Activated T-helper 1 cell treated with anti-CD3 and anti-CD28 coated beads, Interleukin-2, amount 50 U/mL, for 16 hours (primary cell): Measurements from ENCODE around the gene APOBEC2.
"Not testable (repeated sequence)": the region's sequence is repeated elsewhere in the genome, so short reads cannot be mapped to it uniquely, and the experiment has no call there.

ENCODE experiments used
- DNase-seq, 2 donors: peaks; one replicate each; pipeline ENCODE4 v3.0.0-alpha.2; 2020; ENCODE audit warnings: low read depth in 1 of 2, low spot score in 1 of 2

APOBEC2 gene

GRCh38 chr6:41053041-41053440 lies at the start of gene APOBEC2:
APOBEC2 (plus strand) TSS chr6:41053202; CDS start chr6:41053348, 146 bp downstream.
- DNase-seq, result no peak

GRCh38 chr6:41006217-41006616 lies 46.8 kb upstream of the APOBEC2 start:
- DNase-seq, result peak in 1 of 2 donors; percentile 9

DNA sequence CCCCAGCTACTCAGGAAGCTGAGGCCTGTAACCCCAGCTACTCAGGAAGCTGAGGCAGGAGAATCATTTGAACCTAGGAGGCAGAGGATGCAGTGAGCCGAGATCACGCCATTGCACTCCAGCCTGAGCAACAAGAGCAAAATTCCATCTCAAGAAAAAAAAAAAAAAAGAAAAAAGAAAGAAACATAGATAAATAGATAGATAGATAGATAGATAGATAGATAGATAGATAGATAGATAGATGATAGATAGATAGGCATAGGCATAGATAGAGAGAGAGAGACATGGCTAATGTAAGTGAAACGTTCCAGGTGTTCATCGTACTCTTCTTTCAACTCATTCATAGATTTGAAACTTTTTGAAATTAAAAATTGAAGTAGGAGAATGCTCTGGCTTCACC lies 46.0 kb upstream of the APOBEC2 start:
- not testable (repeated sequence) for DNase-seq

- DNase-seq, result no peak
Observed at GRCh38 chr6:41008011-41008410, 45.0 kb upstream of the APOBEC2 start.

GRCh38 chr6:41009669-41010068 lies 43.3 kb upstream of the APOBEC2 start:
- DNase-seq, result no peak

- no peak for DNase-seq
Observed at GRCh38 chr6:41011673-41012072, 41.3 kb upstream of the APOBEC2 start.

- DNase-seq, result no peak
Observed at GRCh38 chr6:41013466-41014153, 39.4 kb upstream of the APOBEC2 start.

DNA sequence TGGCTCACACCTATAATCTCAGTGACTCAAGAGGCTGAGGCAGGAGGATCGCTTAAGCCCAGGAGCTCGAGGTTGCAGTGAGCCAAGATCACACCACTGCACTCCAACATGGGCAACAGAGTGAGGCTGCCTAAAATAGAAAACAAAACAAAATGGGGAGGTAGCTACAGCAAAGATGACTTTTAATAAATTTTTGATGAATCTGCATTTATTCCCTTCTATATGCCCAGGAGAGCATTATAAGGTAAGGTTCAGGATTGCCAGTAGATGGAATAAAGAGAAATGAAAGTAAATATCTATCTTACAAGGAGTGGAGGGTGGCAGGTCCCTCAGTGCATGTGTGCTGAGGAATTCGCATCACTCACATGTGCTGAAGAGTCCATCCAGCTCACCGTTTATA lies 38.2 kb upstream of the APOBEC2 start:
- no peak for DNase-seq

DNA sequence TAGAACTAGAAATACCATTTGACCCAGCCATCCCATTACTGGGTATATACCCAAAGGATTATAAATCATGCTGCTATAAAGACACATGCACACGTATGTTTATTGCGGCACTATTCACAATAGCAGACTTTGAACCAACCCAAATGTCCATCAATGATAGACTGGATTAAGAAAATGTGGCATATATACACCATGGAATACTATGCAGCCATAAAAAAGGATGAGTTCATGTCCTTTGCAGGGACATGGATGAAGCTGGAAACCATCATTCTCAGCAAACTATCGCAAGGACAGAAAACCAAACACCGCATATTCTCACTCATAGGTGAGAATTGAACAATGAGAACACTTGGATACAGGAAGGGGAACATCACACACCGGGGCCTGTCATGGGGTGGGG lies 37.1 kb upstream of the APOBEC2 start:
- DNase-seq, result not testable (repeated sequence)

DNA sequence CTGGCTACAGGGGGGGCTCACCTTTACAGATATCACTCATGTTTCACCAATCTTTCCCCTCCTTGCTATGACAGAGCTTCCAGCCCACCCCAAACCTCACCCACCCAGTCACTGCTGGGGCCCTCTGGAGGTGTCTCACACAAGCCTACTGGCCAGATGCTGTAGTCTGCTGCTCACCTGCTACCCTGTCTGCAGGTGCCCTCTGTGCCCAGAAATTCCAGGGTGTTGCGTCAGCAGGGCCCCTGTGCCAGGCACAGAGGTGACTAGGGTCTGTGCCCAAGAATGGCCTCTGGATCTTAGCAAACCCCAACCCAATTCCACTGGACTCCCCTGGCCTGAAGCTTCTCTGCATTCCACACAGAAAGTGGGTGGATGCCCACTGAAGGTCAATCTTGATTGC lies 35.3 kb upstream of the APOBEC2 start:
- no peak for DNase-seq

GRCh38 chr6:41021832-41022231 lies 31.2 kb upstream of the APOBEC2 start:
- DNase-seq, result no peak

- no peak for DNase-seq
Observed at GRCh38 chr6:41022294-41022693, 30.7 kb upstream of the APOBEC2 start.

DNA sequence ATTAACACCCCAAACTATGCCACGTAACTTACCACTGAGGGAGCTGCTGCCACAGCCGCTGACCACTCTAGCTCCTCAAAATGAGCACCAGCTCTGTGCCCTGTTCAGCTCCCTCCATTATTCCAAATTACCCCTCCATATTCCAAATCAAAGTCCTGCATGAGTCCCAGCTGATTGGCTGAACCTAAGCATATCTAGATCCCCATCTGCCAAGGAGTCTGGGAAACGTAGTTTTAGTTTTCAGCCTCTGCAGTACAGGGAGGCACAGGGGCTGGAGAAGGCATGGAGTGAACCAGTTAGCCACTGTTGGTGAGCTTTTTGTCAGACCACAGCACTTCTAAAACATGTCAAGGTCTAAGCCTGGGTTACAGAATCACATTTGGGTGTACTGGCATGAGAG lies 29.9 kb upstream of the APOBEC2 start:
- DNase-seq, result no peak

- DNase-seq, result no peak
Observed at GRCh38 chr6:41025966-41026530, 27.0 kb upstream of the APOBEC2 start.

GRCh38 chr6:41027241-41027640 lies 25.8 kb upstream of the APOBEC2 start:
- no peak for DNase-seq

DNA sequence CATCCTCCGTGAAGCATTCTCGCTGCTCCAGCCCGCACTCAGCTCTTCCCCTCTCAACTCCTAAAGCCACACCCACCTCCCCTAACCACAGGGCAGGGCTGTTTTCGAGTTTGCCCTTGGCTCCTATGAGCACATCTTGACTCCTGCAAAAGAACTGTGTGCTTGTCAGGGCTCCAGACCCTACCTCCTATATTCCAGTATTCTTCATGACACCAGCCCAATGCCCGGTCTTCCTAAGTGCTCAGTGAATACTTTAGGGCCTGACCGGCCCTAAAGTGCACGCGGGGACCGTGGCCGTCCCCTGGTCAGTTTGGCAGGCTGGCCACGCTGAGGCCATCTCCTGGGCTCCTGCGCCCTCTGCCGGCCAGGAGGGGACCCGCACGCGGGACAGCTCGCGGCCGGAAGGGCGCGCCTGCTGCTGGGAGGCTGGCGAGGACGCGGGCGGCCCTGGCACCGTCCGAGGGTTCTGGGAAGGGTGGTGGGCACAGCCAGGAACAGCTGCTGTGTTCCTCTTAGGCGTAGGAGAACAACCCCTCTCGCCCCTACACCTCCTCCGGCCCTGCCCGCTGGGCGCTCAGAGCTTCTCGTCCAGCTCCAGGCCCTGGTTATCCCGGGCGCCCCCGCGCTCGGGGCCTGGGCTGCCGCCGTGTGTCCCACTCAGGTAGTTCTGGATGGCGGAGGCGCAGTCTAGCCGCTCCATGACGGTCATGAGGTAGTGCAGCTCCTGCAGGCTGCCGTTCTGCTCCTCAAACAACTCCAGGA lies 25.0 kb upstream of the APOBEC2 start:
- peak; percentile 51 to 60 for DNase-seq

GRCh38 chr6:41028561-41029412 lies 24.2 kb upstream of the APOBEC2 start:
- DNase-seq, result no peak

DNA sequence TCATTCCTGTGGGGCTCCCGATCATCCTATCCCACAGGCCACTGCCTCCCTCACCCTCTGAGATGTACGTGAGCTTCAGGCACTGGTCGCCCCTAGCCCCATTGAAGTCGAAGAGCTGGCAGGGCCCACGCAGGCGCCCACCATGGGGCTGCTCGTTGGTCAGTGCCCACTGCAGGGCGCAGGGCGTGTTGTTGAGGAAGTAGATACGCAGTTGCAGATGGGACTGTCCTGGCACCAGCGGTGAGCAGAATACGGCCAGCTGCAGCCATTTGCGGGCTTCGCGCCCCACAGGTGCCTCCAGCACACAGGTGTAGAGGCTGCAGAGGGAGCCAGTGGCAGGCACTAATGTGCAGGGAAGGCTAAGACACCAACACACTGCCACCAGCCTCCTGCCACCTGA lies 20.2 kb upstream of the APOBEC2 start:
- no peak for DNase-seq

DNA sequence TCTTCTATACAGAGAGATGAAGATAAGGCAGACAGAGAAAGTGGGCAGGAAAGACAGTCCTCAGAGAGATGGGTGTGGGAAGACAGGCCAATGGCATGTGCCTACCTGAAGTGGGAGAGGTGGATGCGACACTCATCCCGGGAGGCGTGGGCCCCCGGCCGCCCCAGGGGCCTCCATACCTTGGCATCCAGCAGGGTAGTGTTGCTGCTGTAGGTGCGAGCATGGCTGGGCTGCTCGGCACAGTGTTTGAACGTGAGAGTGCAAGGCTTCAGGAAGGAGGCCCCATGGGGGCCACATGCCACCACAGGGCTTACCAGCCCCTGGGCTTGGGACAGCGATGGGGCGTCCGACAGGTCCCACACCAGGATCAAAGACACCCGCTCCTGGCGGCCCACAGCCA lies 19.2 kb upstream of the APOBEC2 start:
- no peak for DNase-seq

DNA sequence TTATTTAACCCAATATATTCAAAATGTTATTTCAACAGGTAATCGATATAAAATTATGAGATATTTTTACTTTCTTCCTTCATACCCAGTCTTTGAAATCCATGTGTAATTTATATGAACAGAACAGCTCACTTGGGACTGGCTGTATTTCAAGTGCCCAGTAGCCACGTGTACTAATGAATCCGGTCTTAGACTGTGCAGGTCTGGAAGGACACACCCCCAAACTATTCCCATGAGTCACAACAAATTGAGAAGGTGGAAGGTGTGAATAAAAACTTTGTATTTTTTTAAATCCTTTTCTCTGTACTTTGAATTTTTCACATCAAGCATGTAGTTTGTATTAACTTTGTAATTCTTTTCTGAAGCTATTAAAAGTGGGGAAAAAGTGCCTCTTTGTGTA lies 16.8 kb upstream of the APOBEC2 start:
- DNase-seq, result no peak

DNA sequence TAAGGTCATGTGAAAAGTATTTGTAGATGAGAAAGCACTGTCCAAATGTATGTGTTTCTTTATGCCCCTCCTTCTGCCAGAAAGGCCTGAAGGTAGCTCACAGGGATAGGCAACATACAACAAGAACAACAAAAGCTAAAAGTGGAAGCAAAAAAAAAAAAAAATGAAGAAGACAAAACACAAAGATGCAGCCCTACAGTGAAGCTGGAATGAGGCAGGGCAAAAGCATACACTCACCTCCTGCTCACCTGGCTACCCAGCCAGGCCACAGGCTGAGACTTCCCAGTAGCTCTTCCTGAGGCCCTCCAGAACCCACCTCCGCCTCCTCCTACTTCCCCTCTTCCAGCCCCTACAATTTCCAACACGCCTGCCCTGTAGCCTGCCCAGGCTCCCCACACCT lies 16.4 kb upstream of the APOBEC2 start:
- DNase-seq, result no peak
